Measurements from ENCODE around the gene ELP2.

DNA sequence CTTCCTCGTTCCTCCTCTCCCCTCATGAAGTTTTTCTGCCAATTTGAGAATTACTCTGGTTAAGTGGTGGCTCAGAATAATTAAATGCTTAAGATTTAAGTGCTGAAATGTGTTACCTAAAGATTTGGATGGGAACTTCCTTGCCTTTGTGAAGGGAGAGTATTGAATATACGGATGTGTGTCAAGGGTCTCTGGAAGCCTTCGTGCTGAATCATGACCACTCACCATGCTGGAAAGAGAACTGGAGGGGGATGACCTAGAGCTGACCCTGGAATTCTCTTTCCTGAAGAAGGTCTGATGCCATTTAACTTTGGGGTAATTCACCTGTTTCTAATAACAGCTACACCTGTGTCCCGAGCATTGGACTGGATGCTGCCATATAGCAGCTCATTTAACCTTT lies 59.8 kb downstream of the ELP2 start:
- TF ChIP-seq, protein P1, sequence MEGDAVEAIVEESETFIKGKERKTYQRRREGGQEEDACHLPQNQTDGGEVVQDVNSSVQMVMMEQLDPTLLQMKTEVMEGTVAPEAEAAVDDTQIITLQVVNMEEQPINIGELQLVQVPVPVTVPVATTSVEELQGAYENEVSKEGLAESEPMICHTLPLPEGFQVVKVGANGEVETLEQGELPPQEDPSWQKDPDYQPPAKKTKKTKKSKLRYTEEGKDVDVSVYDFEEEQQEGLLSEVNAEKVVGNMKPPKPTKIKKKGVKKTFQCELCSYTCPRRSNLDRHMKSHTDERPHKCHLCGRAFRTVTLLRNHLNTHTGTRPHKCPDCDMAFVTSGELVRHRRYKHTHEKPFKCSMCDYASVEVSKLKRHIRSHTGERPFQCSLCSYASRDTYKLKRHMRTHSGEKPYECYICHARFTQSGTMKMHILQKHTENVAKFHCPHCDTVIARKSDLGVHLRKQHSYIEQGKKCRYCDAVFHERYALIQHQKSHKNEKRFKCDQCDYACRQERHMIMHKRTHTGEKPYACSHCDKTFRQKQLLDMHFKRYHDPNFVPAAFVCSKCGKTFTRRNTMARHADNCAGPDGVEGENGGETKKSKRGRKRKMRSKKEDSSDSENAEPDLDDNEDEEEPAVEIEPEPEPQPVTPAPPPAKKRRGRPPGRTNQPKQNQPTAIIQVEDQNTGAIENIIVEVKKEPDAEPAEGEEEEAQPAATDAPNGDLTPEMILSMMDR (IDR thresholded peaks at IDR 0.05) = no peak
- TF ChIP-seq USF2 (IDR thresholded peaks at IDR 0.05; ENCODE audit: borderline replicate concordance, low read depth, low read length) = no peak
- TF ChIP-seq TEAD4 (IDR thresholded peaks at IDR 0.05; ENCODE audit: borderline replicate concordance, insufficient read depth) = no peak
- no peak for TF ChIP-seq NFIC (IDR thresholded peaks at IDR 0.05; ENCODE audit: borderline replicate concordance)
- TF ChIP-seq TAF1 (IDR thresholded peaks at IDR 0.05; ENCODE audit: borderline replicate concordance, low read depth, low read length) = no peak
- no peak for TF ChIP-seq CHD2 (IDR thresholded peaks at IDR 0.05; ENCODE audit: low read length, partially characterized antibody)
- TF ChIP-seq MXI1 (IDR thresholded peaks at IDR 0.05; ENCODE audit: low read depth, low read length) = no peak
- TF ChIP-seq, protein P2, sequence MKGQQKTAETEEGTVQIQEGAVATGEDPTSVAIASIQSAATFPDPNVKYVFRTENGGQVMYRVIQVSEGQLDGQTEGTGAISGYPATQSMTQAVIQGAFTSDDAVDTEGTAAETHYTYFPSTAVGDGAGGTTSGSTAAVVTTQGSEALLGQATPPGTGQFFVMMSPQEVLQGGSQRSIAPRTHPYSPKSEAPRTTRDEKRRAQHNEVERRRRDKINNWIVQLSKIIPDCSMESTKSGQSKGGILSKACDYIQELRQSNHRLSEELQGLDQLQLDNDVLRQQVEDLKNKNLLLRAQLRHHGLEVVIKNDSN (IDR thresholded peaks at IDR 0.05; ENCODE audit: borderline replicate concordance, low read depth) = no peak
- TF ChIP-seq EP300 (IDR thresholded peaks at IDR 0.05; ENCODE audit: borderline replicate concordance in 1 of 2, low read depth in 1 of 2, low read length in 1 of 2) = no peak
- TF ChIP-seq POLR2AphosphoS5 (IDR thresholded peaks at IDR 0.05; ENCODE audit: low read depth, low read length) = no peak
- no peak for TF ChIP-seq REST (IDR thresholded peaks at IDR 0.05; ENCODE audit: low read depth, low read length)
- no peak for TF ChIP-seq FOXM1 (IDR thresholded peaks at IDR 0.05; ENCODE audit: low read depth)
- no peak for TF ChIP-seq RXRA (IDR thresholded peaks at IDR 0.05; ENCODE audit: borderline replicate concordance, low read depth)
